HepG2 (cell line): ENCODE measurements around the gene RTP3.

Source experiments
- ATF1 ChIP-seq: IDR thresholded peaks from 2 replicates; pipeline ENCODE4 v1.6.1; 2016; ENCODE audit warnings: mild to moderate bottlenecking, control low read depth
- TF ChIP-seq, protein P1 (sequence below): sonication (generic); formaldehyde crosslinking; IDR thresholded peaks from 2 replicates; pipeline ENCODE4 v1.4.0; 2020; ENCODE audit warnings: missing genetic modification reagents

DNA sequence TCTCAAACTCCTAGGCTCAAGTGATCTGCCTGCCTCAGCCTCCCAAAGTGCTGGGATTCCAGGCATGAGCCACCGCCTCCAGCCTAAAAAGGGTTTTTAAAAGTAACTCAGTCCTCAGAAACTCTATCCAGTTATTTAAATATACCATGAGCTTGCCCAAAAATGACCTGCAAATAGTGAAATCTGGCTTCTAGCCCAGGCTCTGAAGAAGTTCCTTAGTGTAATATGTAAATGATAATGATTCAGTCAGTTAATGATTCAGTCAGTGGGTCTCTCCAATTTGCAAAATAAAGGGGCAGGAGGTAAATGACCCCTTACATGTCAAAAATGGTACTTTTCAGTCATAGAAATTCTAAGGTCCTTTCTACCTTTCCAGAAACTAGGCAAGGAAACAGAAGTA lies 39.5 kb downstream of the RTP3 start:
- no peak for TF ChIP-seq ATF1 (CRISPR knock-in tag)
- TF ChIP-seq, protein P1, sequence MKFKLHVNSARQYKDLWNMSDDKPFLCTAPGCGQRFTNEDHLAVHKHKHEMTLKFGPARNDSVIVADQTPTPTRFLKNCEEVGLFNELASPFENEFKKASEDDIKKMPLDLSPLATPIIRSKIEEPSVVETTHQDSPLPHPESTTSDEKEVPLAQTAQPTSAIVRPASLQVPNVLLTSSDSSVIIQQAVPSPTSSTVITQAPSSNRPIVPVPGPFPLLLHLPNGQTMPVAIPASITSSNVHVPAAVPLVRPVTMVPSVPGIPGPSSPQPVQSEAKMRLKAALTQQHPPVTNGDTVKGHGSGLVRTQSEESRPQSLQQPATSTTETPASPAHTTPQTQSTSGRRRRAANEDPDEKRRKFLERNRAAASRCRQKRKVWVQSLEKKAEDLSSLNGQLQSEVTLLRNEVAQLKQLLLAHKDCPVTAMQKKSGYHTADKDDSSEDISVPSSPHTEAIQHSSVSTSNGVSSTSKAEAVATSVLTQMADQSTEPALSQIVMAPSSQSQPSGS (CRISPR knock-in tag): no peak
